Stimulated activated CD4-positive, alpha-beta T cell treated with anti-CD3 and anti-CD28 coated beads, Interleukin-1b, Interleukin-23, amount 100 ng/mL, for 1 hour (primary cell): Measurements from ENCODE around the gene PGLYRP1.

Experiments
- DNase-seq, 2 donors: peaks; one replicate each; pipeline ENCODE4 v3.0.0-alpha.2; 2020; ENCODE audit warnings: low read depth in 2 of 2

The PGLYRP1 gene

GRCh38 chr19:45969676-45970075, 53.2 kb downstream of the PGLYRP1 start:
- DNase-seq = no peak
